Mucosa of descending colon (tissue), 3 donors: ENCODE measurements around the gene PCDH9. TPM values are rescaled to one million over a fixed set of nuclear protein-coding genes. Genes with fewer than 3 reads are reported as not detected.

Source experiments
- ATAC-seq: fragments of 200-7000 bp; cut with Tn5 transposase; one replicate; pipeline ENCODE4 v1.9.1; 2020; ENCODE audit warnings: mild to moderate bottlenecking, moderate library complexity
- DNase-seq, 3 donors: peaks; one replicate each; pipeline ENCODE4 v3.0.0-alpha.2; 2020
- H3K36me3 ChIP-seq: fragments of 200-600 bp; one replicate; pipeline ENCODE4 v1.8.0; 2021; ENCODE audit warnings: low read depth, mild to moderate bottlenecking
- H3K4me1 ChIP-seq: fragments of 200-600 bp; one replicate; pipeline ENCODE4 v1.8.0; 2021; ENCODE audit warnings: low read depth, mild to moderate bottlenecking
- H3K4me3 ChIP-seq: fragments of 200-600 bp; one replicate; pipeline ENCODE4 v1.8.0; 2021; ENCODE audit warnings: mild to moderate bottlenecking
- H3K9me3 ChIP-seq: fragments of 200-600 bp; one replicate; pipeline ENCODE4 v1.8.0; 2021; ENCODE audit warnings: mild to moderate bottlenecking
- intact Hi-C, 2 donors: fragments of 100-400 bp; cut with DNase I in 1 of 2; cut with micrococcal nuclease in 1 of 2; formaldehyde crosslinking; loops; one replicate each; pipeline versions ENCODE4 v1.11.0 to v1.11.1; 2022; cut with DNase I, micrococcal nuclease
- total RNA-seq, 3 donors: library from RNA; stranded (reverse); fragmentation: NEBNext Ultra II Directional in 2 of 3; extraction: Animal tissue kit (Norgen Biotek cat#: 25700) in 2 of 3; gene quantifications; one replicate each; pipeline versions ENCODE4 v1.2.1 to v1.2.4, GENCODE V29; 2021 to 2023
- TF ChIP-seq, protein P1 (sequence below): fragments of 200-600 bp; IDR thresholded peaks from one replicate; pipeline ENCODE4 v1.8.0; 2022; ENCODE audit warnings: antibody characterized with exemption, mild to moderate bottlenecking
- donor health status: DM: no; HTN: no; CAD: no; lungs with moderate emphysema.
- donor health status: DM: no; HTN: no; CAD: no.
- donor health status: DM: no; HTN: yes; CAD: no.

PCDH9 gene
- total RNA-seq, 3 donors from 2014 or later = 0.58 to 5.0 (median 0.80) TPM

DNA sequence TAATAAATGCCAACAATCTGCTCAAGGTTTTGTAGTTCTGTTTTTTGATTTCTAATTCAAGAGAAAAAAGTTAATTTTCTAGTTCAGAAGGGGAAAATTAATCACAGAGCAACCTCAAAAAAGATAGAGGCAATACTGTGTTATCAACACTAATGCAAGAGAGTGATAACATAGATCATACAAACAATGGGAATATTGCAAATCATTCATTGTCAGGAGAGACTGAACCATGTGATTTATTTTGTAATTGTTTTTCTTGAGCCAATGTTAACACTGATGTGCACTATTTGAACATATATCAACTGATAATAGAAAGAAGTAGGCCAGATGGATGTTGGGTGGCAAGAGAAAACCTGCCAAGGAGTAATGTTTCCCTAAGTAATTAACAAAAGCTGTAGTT, 19.9 kb downstream of the PCDH9 start:
- no peak for ATAC-seq
- no peak overlapping the region for H3K4me3 ChIP-seq
- TF ChIP-seq, protein P1, sequence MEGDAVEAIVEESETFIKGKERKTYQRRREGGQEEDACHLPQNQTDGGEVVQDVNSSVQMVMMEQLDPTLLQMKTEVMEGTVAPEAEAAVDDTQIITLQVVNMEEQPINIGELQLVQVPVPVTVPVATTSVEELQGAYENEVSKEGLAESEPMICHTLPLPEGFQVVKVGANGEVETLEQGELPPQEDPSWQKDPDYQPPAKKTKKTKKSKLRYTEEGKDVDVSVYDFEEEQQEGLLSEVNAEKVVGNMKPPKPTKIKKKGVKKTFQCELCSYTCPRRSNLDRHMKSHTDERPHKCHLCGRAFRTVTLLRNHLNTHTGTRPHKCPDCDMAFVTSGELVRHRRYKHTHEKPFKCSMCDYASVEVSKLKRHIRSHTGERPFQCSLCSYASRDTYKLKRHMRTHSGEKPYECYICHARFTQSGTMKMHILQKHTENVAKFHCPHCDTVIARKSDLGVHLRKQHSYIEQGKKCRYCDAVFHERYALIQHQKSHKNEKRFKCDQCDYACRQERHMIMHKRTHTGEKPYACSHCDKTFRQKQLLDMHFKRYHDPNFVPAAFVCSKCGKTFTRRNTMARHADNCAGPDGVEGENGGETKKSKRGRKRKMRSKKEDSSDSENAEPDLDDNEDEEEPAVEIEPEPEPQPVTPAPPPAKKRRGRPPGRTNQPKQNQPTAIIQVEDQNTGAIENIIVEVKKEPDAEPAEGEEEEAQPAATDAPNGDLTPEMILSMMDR = no peak
- intact Hi-C loops = no loop called here
- H3K36me3 ChIP-seq = no peaks in the 10 kb centered on the region
- H3K4me1 ChIP-seq = no peaks in the 10 kb centered on the region
- DNase-seq = no peak
- no peaks in the 10 kb centered on the region for H3K9me3 ChIP-seq

DNA sequence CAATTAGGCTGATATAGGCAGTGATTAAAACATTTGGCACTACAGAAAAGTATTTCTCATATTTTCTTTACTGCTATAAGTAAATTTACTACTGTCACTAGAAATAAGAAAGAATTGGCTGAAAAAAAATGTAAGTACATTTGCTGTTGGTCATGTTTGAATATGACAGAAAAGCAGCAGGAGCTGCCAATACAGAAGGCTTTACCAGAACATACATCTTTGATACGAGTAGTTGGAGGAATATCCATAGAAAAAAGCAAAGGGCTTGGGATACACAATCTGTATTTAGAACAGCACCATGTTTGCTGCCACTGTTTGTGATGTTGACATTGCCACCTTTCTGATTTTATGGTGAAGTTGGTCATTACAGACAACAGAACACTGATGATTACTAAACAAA, 21.6 kb downstream of the PCDH9 start:
- no peaks in the 10 kb centered on the region for H3K9me3 ChIP-seq
- H3K4me1 ChIP-seq = no peaks in the 10 kb centered on the region
- intact Hi-C loops = no loop called here
- TF ChIP-seq, protein P1 = no peak
- ATAC-seq (no peak), DNase-seq (no peak)
- H3K36me3 ChIP-seq = no peaks in the 10 kb centered on the region
- no peak overlapping the region for H3K4me3 ChIP-seq

DNA sequence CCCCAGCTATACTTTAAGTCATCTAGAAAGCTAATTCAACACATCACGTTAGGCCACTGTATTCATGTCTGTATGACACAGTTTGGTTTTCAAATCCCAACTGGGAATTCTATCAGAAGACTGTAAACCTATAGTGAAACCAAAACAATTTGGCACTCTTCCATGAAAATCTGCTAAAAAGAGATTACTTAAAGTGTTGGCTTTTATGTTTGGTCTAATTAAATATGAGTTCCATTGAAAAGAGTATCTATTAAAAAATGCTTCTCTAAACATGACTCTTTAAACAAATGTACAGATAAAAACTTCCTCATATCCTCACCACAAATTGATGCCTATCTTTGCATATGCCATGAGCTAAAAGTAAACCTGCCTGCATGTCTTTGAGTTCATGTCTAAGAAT, 25.4 kb downstream of the PCDH9 start:
- Histone ChIP-seq H3K9me3 (no peaks in the 10 kb centered on the region), H3K4me3 (no peak overlapping the region), H3K36me3 (no peaks in the 10 kb centered on the region), H3K4me1 (no peaks in the 10 kb centered on the region)
- TF ChIP-seq, protein P1 = no peak
- ATAC-seq (no peak), DNase-seq (no peak)
- intact Hi-C loops = no loop called here

DNA sequence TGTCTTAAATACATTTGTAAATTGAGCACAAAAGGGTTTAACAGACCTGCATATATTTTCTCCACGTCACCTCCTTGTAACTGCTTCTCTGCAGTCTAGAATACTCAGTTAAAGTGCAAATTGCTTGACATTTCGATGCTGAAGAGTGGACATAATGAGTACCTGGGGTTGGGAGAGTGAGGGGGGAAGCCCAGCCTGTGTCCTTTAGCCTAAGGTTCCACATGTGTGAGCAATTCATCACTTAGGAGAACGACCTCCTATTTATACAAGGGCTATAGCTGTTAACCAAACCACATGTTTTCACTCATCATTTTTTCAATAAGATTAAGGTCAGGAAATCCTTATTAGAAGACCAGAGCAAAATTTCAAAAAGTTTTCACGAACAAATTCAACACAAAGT, 29.5 kb downstream of the PCDH9 start:
- Histone ChIP-seq H3K9me3 (no peaks in the 10 kb centered on the region), H3K4me3 (no peak overlapping the region), H3K4me1 (no peaks in the 10 kb centered on the region), H3K36me3 (no peaks in the 10 kb centered on the region)
- TF ChIP-seq, protein P1 = no peak
- no peak for ATAC-seq
- intact Hi-C loops = no loop called here
- DNase-seq = no peak

DNA sequence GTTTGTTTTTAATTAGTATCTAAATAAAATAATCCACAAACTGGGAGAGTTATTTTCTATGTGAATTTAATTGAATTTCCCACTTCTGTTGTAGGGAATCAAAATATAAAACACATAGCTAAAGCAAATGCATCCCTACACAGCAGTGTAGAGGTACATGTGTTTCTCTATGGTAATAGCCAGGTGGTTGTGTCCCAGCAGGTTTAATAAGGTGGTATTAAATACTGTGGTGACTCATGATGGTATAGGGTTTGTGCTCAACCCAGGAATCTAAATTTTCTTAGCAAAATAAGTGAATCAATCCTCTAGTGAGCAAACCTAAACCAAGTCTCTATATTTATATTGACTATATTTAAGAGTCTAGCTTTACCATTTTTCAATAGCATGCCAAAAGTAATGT, 30.0 kb downstream of the PCDH9 start:
- no peaks in the 10 kb centered on the region for H3K4me1 ChIP-seq
- H3K36me3 ChIP-seq = no peaks in the 10 kb centered on the region
- H3K4me3 ChIP-seq = no peak overlapping the region
- DNase-seq (no peak), ATAC-seq (no peak)
- no peaks in the 10 kb centered on the region for H3K9me3 ChIP-seq
- intact Hi-C loops = no loop called here
- TF ChIP-seq, protein P1 = no peak

DNA sequence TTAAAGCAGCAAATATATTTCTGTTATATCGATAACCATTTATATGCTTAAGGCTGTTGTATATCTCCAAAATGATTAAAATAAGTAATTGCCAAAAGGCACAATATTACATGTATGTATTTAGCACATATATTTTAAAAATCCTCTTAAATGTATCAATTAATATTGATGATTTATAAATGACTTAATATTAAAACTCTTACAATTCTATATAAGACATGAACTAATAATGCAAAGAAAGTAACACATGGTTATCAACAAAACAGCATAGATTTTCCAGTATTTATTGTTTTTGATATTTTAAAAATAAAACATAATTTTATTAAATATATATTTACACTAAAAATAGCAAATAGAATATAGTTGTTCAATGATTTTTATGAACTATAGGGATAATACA, 32.4 kb downstream of the PCDH9 start:
- Histone ChIP-seq H3K9me3 (no peaks in the 10 kb centered on the region), H3K36me3 (no peaks in the 10 kb centered on the region), H3K4me1 (no peaks in the 10 kb centered on the region), H3K4me3 (no peak overlapping the region)
- DNase-seq (no peak), ATAC-seq (no peak)
- TF ChIP-seq, protein P1 = no peak
- intact Hi-C loops = no loop called here
